Measurements from ENCODE around the gene FAM3C.

Gene FAM3C

GRCh38 chr7:121383235-121383910 is 12.7 kb downstream of the FAM3C start:
- Histone ChIP-seq H3K4me2 (ENCODE audit: insufficient read depth, low read length) (no peak overlapping the region), H3K27me3 (ENCODE audit: insufficient read depth, low read length, poor library complexity) (no peaks in the 10 kb centered on the region), H3K27ac (ENCODE audit: low read length) (no peak overlapping the region), H2AFZ (ENCODE audit: low read depth, low read length) (no peak overlapping the region), H3K4me3 (ENCODE audit: low read depth in 1 of 2, low read length in 2 of 2) (no peak overlapping the region), H3K9ac (ENCODE audit: low read depth, low read length) (no peak overlapping the region), H3K9me3 (ENCODE audit: insufficient read depth, low read length, severe bottlenecking) (no peaks in the 10 kb centered on the region), H3K36me3 (ENCODE audit: insufficient read depth, low read length) (peaks cover 14% of the 10 kb centered on the region; the same call in 1 of the 2 replicates), H3K4me1 (ENCODE audit: insufficient read depth, low read length) (no peaks in the 10 kb centered on the region), H3K79me2 (ENCODE audit: insufficient read depth, low read length) (peaks cover 51% of the 10 kb centered on the region), H4K20me1 (ENCODE audit: insufficient read depth, low read length) (peaks cover 11% of the 10 kb centered on the region; the same call in 1 of the 2 replicates)
- no peak for TF ChIP-seq CTCF (IDR thresholded peaks at IDR 0.05; ENCODE audit: borderline replicate concordance, extremely low read depth, low read length, poor library complexity, severe bottlenecking)
- TF ChIP-seq EZH2 (IDR thresholded peaks at IDR 0.05; ENCODE audit: borderline replicate concordance, low read depth, low read length, severe bottlenecking), result no peak
- no peak for DNase-seq
- no peak for ATAC-seq (ENCODE audit: insufficient read depth, low read depth)

GRCh38 chr7:121382473-121382872 is 13.6 kb downstream of the FAM3C start:
- Histone ChIP-seq H3K36me3 (ENCODE audit: insufficient read depth, low read length) (peaks cover 23% of the 10 kb centered on the region), H3K9ac (ENCODE audit: low read depth, low read length) (no peak overlapping the region), H4K20me1 (ENCODE audit: insufficient read depth, low read length) (peaks cover 11% of the 10 kb centered on the region; the same call in 1 of the 2 replicates), H3K79me2 (ENCODE audit: insufficient read depth, low read length) (peaks cover 42% of the 10 kb centered on the region), H3K4me1 (ENCODE audit: insufficient read depth, low read length) (no peaks in the 10 kb centered on the region), H3K9me3 (ENCODE audit: insufficient read depth, low read length, severe bottlenecking) (no peaks in the 10 kb centered on the region), H3K4me3 (ENCODE audit: low read depth in 1 of 2, low read length in 2 of 2) (no peak overlapping the region), H2AFZ (ENCODE audit: low read depth, low read length) (no peak overlapping the region), H3K27ac (ENCODE audit: low read length) (no peak overlapping the region), H3K4me2 (ENCODE audit: insufficient read depth, low read length) (no peak overlapping the region), H3K27me3 (ENCODE audit: insufficient read depth, low read length, poor library complexity) (no peaks in the 10 kb centered on the region)
- DNase-seq, result no peak
- no peak for ATAC-seq (ENCODE audit: insufficient read depth, low read depth)
- TF ChIP-seq CTCF (IDR thresholded peaks at IDR 0.05; ENCODE audit: borderline replicate concordance, extremely low read depth, low read length, poor library complexity, severe bottlenecking), result no peak
- TF ChIP-seq EZH2 (IDR thresholded peaks at IDR 0.05; ENCODE audit: borderline replicate concordance, low read depth, low read length, severe bottlenecking), result no peak

GRCh38 chr7:121379930-121380329 is 16.2 kb downstream of the FAM3C start:
- peaks cover 19% of the 10 kb centered on the region for H3K79me2 ChIP-seq (ENCODE audit: insufficient read depth, low read length)
- H3K27me3 ChIP-seq (ENCODE audit: insufficient read depth, low read length, poor library complexity), result no peaks in the 10 kb centered on the region
- no peak overlapping the region for H2AFZ ChIP-seq (ENCODE audit: low read depth, low read length)
- no peak overlapping the region for H3K4me3 ChIP-seq (ENCODE audit: low read depth in 1 of 2, low read length in 2 of 2)
- H4K20me1 ChIP-seq (ENCODE audit: insufficient read depth, low read length), result no peaks in the 10 kb centered on the region; the same call in 1 of the 2 replicates
- H3K4me1 ChIP-seq (ENCODE audit: insufficient read depth, low read length), result no peaks in the 10 kb centered on the region
- H3K27ac ChIP-seq (ENCODE audit: low read length), result no peak overlapping the region
- ATAC-seq (ENCODE audit: insufficient read depth, low read depth) (no peak), DNase-seq (no peak)
- TF ChIP-seq EZH2 (IDR thresholded peaks at IDR 0.05; ENCODE audit: borderline replicate concordance, low read depth, low read length, severe bottlenecking), result no peak
- TF ChIP-seq CTCF (IDR thresholded peaks at IDR 0.05; ENCODE audit: borderline replicate concordance, extremely low read depth, low read length, poor library complexity, severe bottlenecking), result no peak
- H3K9ac ChIP-seq (ENCODE audit: low read depth, low read length), result no peak overlapping the region
- H3K36me3 ChIP-seq (ENCODE audit: insufficient read depth, low read length), result peaks cover 34% of the 10 kb centered on the region
- no peak overlapping the region for H3K4me2 ChIP-seq (ENCODE audit: insufficient read depth, low read length)
- H3K9me3 ChIP-seq (ENCODE audit: insufficient read depth, low read length, severe bottlenecking), result no peaks in the 10 kb centered on the region

Measured in DND-41 (cell line).